HG03442 (cell line): ENCODE data around the gene ACTR3C.
"Not testable (repeated sequence)": the region's sequence is repeated elsewhere in the genome, so short reads cannot be mapped to it uniquely, and the experiment has no call there.

ENCODE experiments used
- ATAC-seq: cut with Tn5 transposase; IDR thresholded peaks from one replicate; pipeline ENCODE4 v1.9.1; 2021; ENCODE audit warnings: mild to moderate bottlenecking, moderate library complexity; ENCODE audit not compliant: unreplicated experiment

The ACTR3C gene

GRCh38 chr7:150316987-150317386, 6.4 kb downstream of the ACTR3C start:
- not testable (repeated sequence) for ATAC-seq

GRCh38 chr7:150314639-150315239, 8.6 kb downstream of the ACTR3C start:
- no peak for ATAC-seq

DNA sequence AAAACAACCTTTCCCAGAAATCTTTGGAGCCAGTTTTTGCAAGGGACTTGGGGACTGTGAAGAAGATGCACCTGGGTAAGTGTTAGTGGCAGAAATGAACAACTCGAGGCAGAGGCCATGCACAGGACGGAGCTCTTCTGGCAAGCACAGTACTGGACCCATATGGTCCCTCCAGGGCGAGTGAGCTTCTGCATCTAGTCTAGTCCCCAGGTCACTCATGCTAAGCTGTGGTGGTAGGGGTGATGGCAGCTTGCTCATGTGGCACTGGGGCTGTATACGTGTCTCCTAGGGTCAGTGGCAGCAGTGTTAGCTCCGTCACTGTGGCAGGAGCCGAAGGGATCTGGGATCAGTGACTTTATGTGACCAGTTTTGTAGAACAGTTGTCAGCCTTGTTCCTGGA, 9.5 kb downstream of the ACTR3C start:
- no peak for ATAC-seq

DNA sequence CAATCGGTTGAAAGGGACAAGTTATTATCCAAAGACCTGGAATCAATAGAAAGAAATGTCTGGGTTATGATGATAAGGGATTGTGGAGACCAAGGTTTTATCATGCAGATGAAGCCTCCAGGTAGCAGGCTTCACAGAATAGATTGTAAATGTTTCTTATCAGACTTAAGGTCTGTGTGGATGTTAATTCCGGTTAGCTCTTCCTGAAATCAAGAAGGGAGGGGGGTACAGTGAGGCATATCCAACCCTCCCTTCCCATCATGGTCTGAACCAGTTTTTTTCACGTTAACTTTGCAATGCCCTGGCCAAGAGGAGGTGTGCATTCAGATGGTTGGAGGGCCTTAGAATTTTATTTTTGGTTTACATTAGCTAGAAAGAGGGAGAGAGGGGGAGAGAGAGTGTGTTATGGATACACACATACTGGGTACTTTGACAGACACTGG, 10.0 kb downstream of the ACTR3C start:
- ATAC-seq: no peak

- ATAC-seq: not testable (repeated sequence)
Observed at GRCh38 chr7:150312649-150313366, 10.5 kb downstream of the ACTR3C start.

DNA sequence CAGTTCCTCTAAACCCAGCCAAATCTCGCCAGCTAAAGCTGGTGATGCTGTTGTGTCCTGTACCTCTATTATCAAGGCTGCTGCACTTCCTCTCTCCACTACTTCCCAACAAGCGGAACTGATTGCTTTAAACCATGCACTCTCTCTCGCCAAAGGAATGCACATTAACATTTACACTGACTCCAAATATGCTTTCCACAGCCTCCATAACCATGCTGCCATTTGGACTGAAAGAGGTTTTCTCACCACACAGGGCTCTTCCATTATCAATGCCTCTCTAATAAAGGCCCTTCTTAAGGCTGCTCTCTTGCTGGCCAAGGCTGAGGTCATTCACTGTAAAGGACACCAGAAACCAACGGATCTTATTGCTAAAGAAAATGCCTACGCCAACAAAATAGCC, 11.6 kb downstream of the ACTR3C start:
- ATAC-seq: no peak

GRCh38 chr7:150311146-150311545, 12.2 kb downstream of the ACTR3C start:
- ATAC-seq: no peak

DNA sequence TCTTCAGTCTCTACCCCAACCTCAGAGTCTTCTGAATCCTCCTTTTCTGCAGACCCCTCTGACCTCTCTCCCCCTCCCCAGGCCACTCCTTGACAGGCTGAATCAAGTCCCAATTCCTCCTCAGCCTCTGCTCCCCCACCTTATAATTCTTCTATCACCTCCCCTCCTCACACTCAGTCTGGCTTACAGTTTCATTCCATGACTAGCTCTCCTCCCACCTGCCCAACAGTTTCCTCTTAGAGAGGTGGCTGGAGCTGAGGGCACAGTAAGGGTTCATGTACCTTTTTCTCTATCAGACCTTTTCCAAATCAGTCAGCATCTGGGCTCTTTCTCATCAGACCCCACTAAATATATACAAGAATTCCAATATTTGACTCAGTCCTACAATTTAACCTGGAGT, 14.8 kb downstream of the ACTR3C start:
- no peak for ATAC-seq

GRCh38 chr7:150307904-150308303, 15.4 kb downstream of the ACTR3C start:
- ATAC-seq: no peak

- no peak for ATAC-seq
Observed at GRCh38 chr7:150307129-150307528, 16.2 kb downstream of the ACTR3C start.

DNA sequence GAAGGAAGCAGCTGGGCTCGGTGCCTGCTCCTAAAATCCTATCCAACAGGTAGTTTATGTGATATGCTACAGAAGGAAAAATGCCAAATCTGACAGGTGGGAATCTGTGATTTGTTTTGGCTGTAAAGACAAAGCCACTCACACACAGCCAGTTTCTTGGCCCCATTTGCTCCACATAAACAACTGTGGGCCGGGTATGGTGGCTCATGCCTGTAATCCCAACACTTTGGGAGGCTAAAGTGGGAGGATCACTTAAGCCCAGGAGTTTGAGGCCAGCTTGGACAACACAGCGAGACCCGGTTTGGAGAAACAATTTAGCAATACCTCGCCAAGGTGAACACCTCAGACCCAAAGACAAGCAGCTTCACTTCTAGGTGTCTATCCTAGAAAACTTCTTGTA, 17.0 kb downstream of the ACTR3C start:
- not testable (repeated sequence) for ATAC-seq

GRCh38 chr7:150305903-150306284, 17.5 kb downstream of the ACTR3C start:
- ATAC-seq: not testable (repeated sequence)

DNA sequence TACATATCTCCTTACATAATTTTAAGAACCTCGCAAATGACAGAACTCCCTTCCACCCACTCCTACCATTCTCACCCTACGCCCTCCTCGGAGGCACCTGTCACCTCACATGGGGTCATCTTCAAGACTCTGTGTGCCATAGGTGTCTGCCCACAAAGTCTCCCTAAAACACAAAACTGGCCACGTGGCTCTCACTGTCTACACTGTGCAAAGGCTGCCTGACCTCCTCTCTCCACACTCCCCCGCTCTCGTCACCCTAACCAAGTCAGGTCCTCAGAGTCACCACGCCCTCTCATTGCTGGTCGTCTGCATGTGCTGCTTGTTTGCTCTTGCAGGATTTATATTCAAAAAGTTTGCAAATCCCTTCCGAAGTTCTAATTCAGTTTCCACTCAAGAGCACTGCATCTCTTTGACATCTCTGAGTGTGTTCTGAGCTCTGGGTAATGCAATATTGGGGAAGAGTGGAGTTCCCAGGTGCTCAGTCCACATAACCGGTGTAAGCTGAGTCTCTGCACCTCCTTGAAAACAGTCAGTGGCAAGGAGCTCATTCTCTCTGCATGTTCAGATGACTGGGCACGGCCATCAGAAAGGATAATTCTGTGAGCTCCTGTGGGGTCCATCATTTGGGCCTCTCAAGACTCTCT, 18.0 kb downstream of the ACTR3C start:
- not testable (repeated sequence) for ATAC-seq

- ATAC-seq: not testable (repeated sequence)
Observed at GRCh38 chr7:150304499-150305258, 18.7 kb downstream of the ACTR3C start.

DNA sequence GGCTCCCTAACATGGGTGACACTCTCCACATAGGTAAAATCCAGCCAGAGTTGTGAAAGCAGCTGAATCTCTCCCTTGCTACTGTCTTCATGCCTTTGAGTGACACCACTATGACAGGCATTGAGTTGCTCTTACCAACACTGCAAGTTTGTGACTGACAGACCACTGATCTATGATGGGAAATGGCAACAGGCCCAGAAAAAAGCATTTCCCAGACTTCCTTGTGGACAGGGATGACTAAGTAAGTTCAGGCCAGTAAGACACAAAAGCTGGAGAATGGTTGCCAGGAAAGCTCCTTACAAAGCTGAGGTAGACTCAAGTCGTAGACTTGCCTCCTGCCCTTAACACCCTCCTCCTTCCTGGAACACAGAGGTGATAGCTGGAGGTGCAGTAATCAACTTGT, 20.4 kb downstream of the ACTR3C start:
- ATAC-seq: not testable (repeated sequence)

DNA sequence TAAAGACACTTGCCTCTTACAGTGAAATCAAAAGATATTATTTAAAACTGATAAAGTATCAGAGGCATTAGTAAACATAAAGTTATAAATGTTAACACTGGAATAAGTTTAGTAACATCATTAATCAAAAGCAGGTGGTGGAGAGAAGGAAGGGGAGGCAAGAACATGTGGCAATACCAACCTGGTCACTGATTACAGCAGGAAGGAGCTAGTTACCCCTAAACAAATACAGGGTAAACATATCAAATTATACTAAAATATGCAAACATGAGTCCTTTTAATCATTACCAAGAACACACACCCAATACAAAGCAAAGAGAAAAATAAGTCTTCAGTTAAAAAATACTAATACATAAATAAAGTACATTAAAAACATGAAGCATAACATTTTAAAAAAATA, 25.4 kb downstream of the ACTR3C start:
- not testable (repeated sequence) for ATAC-seq

GRCh38 chr7:150296802-150297201, 26.5 kb downstream of the ACTR3C start:
- not testable (repeated sequence) for ATAC-seq

- not testable (repeated sequence) for ATAC-seq
Observed at GRCh38 chr7:150295614-150296013, 27.7 kb downstream of the ACTR3C start.

DNA sequence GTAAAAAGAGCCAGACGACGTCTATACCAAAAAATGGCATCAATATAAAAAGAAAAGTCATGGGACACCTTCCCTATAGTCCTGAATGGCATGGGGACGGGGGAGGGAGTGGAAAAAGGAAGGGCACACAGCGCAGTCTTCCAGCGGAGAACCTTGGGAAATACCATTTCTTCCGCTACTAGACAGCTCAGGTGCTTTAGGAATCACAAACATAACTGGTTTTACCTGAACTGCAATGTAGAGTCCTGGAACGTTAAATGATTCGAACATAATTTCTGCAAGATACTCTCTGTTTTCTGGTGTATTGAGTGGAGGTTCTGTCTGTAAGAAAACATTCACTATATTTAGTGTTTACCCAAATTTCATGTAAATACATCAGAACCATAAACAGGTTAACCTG, 28.3 kb downstream of the ACTR3C start:
- not testable (repeated sequence) for ATAC-seq

DNA sequence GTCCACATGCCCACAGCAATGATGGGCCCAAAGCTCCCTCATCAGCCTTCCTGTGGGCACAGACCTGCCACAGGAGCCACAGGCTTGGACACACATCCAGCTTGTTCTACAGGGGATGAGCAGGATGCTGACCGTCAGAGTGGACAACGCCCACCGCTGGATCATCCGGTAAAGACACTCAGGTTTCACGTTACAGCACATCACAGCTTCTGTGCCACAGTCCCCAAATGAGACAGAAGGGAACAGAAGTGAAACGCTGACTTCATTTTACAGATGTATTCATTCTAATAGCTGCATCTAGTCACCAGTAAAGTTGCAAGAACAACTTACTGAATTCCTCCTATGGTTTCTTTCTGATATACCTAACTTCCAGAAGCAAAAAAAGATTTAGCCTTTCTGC, 33.0 kb downstream of the ACTR3C start:
- ATAC-seq: not testable (repeated sequence)

- not testable (repeated sequence) for ATAC-seq
Observed at GRCh38 chr7:150288816-150289215, 34.5 kb downstream of the ACTR3C start.
